HG02870 (cell line): ENCODE results near the gene ARRB2.
"Not testable (repeated sequence)": the region's sequence is repeated elsewhere in the genome, so short reads cannot be mapped to it uniquely, and the experiment has no call there.

Experiments
- ATAC-seq: cut with Tn5 transposase; IDR thresholded peaks from one replicate; pipeline ENCODE4 v1.9.1; 2021; ENCODE audit warnings: mild to moderate bottlenecking, moderate library complexity; ENCODE audit not compliant: unreplicated experiment

ARRB2 gene

DNA sequence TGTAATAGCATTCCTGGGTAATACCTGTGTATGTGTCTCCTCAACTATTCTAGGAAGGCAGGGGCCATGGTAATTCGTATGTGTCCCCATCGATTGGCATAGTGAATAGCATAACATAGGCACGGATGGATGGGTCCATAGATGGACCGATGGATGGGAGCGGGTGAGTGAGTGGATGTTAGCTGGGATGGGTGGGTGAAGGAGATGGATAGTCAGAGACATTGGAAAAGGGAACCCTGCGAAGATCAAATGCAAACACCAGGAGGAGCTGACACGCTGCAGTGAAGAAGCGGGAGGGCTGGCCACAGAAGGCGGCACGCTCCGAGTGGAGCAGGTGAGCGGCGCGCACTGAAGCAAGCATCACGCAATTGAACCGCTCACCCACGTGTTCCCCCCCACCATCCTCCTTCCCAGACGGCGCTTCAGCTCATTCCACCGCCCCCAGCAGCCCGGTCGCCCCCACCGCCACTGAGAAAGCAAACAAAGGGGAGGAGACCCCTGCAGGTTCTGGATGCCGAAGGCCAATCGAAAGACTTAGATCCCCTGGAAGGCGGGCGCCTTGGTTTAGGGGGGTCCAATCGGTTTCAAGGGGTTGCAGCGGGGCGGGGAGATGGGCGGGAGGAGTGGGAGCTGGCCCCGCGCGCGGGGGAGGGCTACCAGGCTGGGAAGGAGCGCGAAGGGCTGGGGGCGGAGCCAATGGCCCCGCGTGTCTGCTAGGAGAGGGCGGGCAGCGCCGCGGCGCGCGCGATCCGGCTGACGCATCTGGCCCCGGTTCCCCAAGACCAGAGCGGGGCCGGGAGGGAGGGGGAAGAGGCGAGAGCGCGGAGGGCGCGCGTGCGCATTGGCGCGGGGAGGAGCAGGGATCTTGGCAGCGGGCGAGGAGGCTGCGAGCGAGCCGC, at the start of gene ARRB2:
TSS of gene ARRB2 (plus strand) at position 839 of the 899 bp plus-strand sequence. CDS start 90 bp downstream, outside the sequence.
- peak; percentile 76 for ATAC-seq

DNA sequence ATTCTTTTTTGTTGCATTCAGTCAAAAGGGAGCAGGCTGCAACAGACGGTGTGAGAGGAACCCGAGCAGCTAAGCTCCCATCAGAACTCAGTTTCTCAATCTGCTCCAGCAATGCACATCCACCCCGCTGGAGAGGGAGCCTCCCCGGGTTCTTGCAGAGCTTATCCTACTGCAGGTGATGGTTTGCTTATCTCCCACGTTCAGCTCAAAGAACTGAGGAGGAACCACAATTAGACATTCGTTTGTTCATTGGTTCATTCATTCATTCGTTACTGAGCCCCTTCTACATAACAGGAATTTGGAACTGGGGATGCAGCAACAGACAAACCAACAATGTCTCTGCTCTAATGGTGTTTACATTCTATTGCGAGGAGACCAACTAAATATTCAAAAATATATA, 46.7 kb upstream of the ARRB2 start:
- no peak for ATAC-seq

DNA sequence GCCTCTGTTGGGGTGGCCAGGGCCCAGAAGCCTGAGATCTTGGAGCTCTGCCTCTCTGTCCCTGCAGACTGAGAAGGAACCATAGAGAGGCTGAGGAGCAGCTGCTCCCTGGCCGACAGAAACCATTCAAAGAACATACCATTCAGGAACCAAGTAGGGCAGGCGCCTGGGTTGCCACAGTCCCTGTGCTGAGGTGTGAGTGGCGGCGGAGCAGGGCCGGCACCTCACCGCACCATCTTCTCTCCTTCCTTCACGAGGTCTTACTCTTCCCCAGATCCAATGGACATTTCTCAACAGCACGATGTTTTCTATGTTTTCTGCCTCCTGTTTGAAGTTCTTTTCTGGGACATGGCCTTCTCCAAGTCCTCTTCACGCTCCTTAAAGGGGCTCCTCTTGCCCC, 46.2 kb upstream of the ARRB2 start:
- no peak for ATAC-seq

DNA sequence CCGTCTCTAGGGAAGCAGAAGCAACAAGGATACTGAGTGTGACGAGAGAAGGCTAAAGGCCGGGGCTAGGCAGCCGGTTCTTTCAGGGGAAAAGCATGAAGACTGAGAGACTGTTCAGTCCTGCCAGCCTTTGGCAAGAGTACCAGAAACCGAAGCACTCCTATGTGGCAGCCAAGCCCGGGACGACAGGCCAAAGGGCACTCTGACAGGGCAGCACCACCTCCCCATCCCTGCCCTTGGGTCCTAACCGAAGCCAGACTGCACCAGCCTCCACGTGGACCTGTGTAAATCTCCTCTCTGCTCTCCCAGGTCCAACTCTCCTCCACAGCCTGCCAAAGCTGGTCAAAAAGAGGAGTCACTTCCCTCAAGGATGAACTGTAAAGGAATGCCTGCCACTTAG, 45.4 kb upstream of the ARRB2 start:
- no peak for ATAC-seq

DNA sequence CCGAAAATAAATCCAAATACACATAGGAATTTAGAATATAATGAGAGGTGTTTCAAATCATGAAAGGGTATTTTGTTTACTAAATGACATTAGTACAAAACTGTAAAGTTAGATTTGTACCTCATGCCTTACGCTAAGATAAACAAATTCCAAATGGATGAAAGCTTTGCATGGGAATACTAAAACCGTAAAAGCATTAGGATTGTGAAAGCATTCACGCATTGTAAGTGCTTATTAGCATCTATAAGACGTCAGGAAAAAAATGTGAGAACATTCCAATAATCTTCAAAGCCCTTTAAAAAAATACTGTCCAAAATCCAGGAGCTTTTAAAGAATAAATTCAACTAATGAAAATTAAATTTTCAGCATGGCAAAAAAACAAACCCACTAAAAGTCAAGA, 44.1 kb upstream of the ARRB2 start:
- no peak for ATAC-seq

DNA sequence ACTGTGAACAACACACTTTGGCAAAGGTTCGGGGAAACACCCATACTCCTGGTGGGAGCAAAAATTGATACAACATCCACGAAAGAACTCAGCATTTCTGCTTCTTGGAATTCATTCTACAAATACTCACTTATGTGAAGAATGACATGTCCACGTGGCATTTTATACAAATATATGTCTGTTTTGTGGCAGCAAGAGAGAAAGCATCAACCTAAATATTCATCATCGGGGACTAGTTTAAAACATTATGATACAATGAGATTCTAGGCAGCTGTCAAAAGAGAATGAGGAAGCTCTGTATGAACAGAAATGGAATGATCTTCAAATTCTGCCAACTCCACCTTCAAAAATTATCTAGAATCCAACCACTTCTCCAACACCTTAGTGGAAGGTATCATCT, 43.3 kb upstream of the ARRB2 start:
- no peak for ATAC-seq

DNA sequence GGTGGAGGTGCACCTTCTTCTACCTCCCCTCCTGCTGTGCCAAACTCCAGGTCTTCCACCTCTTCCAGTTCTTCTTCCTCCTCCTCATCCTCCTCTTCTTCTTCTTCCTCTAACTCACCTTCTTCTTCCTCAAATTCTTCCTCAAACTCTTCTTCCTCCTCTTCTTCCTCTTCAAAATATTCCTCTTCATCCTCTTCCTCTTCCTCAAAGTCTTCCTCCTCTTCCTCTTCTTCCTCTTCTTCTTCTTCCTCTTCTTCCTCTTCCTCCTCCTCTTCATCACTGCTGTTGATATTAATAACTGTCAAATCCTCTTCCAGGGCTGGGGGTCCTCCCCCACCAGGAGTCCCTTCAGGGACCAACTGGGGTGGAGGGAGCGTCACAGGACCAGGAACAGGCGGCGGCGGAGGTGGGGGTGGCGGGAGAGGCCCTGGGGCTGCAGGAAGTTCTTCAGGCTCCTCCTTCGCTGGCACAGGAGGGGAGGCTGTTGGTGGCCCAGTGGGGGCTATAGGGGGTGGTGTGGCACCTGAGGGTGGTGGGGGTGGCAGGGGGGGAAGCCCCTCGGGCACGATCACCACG, 38.3 kb upstream of the ARRB2 start:
- ATAC-seq: no peak

DNA sequence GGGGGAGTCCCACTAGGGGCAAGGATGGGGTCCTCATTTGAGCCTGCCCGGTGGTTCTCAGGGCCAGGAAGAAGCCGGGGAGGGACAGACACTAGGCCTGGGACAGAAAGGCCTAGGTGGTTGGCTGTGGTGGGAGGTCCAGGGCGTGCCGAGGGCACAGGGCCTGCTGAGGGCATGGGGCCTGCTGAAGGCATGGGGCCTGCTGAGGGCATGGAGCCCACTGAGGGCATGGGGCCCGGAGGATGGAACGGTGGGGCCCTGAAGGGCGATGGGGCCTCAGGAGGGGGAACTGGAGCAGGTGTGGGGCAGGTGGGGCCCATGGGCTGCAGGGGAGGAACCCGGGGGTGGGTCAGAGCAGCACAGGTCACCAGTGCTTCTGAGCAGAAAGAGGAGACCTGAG, 37.7 kb upstream of the ARRB2 start:
- ATAC-seq: no peak

DNA sequence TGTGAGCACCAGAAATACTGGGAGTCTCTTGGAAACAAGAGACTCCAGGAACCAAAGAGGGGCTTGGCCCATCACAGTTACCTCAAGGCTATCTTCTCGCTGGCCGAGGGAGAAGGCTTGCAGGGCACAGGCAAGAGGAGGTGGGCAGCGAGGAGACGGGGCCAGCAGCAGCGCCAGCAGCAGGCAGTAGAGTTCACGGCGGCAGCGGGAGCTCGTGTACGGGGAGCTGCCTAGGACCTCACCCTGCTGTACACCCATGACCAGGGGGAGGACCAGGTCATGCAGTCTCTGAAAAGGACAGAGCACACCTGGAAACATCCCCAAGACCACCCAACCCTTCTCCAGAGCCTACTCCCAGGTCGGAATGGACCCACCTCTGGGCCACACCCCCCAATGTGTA, 37.3 kb upstream of the ARRB2 start:
- no peak for ATAC-seq

DNA sequence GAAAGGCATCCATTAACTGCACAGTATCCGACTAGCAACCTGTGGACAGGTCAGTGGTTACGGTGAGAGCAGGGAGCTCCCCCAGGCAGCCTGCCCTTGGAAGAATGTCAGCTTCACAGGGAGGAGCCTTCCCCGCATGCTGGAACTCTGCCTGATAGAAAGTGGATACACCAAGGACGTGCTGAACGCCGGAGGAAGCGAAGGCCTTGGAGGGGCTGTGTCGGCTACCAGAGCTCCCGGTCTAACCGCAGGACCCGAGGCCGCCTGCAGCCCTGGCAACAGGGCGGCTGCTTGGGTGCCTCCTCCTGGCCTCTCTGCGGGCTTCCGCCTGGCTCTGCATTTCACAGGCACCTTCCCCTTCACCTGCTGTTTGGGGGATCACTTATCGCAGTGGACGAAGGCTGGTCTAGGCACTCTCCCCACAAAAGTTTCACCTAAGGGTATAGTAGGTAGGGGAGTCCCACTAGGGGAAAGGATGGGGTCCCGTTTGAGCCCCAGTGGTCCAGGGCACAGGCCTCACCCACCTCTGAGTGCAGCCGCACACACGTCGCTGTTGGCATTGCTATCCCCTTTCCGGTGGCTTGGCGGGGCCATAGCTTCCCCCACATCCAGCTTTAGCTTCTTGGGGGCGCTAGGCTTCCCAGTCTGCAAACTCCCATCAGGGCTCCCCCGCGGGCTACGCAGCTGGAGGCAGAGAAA, 36.3 kb upstream of the ARRB2 start:
- ATAC-seq: no peak

DNA sequence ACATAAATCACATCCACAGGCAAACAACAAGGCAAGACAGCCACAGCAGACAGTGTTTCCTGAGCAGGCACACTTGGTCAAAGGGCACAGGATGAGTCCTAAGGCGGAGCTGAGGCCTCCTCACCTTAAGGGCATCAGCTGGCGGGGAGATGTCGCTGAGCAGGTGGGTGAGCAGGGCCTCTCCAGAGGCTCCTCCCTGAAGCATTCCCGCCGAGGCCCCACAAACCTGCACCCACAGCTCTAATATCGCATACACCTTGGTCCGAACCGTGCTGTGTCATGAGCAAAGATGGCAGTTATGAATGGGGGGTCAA, 35.8 kb upstream of the ARRB2 start:
- no peak for ATAC-seq

DNA sequence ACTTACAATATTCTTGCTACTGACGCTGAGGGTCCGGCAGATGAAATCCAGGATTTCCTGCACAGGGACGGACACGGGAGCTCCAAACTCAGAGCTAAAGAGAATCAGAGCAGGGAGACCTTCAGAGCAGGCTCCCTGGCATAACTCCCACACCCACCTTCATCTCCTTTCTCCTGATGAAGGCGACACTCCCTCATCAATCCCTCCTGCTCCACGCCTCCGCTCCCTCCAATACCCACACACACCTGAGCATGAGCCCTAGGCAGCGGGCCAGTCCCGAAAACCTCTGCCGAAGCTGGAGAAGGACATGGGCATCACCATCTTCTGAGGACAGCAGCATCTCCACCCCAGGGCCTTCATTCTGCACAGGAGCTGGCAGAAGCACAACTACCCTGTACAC, 34.6 kb upstream of the ARRB2 start:
- ATAC-seq: no peak

DNA sequence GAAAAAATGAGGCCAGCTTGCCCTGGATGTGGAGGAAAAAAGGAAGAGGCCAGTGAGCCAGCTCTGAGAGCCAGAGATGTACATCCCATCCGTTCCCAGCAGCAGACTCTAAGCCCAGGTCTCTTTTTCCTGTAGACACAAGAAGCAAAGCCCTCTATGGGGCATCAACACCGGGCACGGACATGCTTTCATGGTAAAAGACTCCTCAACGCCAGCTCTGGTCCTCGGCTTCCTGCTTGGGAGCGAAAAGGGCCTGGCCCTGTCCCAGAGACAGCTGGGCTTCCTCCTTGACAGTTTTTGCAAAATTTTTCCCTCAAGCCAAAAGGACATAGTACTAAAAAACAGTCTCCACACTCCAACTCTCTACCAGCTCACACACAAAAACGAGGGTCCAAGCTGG, 33.6 kb upstream of the ARRB2 start:
- no peak for ATAC-seq

DNA sequence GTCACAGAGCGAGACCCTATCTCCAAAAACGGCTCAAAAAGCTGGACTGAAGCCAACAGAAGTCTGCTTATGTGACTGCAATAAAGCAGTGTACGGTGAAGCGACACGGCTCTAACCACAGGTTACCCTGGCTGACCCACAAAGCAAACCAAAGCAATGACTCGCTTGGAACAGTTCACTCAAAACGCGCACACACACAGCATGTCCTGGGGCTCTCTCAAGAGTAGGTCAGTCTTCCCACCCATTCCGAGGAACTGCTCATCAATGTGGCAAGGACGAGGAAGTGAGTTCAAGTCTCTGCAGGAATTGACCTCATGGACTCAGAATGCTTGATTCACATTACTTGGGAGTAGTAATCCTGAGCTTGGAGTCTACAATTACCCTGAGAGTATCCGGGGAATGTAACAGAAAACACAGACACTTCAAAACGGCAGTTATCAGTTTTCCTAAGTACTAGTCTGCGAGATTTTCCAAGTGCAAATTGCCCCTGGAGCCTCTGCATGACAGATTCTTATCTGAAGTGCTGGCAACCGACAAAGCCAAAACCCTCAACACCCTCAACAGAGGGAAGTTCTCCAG, 31.9 kb upstream of the ARRB2 start:
- no peak for ATAC-seq

DNA sequence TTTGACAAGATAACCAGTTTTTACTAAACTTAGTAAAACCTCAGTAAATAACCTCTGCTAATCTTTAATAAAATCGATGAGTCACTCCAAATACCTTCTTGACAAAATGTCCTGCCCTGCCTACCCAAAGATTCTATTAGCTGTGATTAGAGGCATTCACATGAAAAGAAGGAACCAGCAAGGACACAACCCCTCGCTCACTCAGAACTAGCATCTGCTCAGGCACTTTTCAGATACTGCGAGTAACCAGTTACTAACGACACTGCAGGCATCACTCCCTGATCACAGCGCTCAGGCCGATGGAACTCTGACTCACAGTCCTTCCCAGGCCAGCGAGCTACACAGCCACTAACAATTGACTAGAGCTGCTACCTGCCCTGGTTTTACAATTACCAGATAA, 30.8 kb upstream of the ARRB2 start:
- ATAC-seq: no peak

DNA sequence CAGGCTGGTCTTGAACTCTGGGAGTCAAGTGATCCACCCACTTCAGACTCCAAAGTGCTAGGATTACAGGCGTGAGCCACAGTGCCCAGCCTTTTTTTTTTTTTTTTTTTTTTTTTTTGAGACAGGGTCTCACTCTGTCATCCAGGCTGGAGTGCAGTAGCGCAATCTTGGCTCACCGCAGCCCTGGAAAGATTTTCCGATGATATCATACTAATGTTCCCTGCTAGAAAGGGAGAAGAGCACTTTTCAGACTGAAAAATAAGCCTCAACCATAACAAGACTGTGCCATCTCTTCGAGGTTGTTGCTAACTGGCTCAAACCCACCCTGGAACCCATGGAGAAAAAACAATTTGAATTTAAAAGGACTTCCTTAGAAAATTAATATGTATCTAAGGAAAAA, 26.7 kb upstream of the ARRB2 start:
- ATAC-seq: not testable (repeated sequence)

DNA sequence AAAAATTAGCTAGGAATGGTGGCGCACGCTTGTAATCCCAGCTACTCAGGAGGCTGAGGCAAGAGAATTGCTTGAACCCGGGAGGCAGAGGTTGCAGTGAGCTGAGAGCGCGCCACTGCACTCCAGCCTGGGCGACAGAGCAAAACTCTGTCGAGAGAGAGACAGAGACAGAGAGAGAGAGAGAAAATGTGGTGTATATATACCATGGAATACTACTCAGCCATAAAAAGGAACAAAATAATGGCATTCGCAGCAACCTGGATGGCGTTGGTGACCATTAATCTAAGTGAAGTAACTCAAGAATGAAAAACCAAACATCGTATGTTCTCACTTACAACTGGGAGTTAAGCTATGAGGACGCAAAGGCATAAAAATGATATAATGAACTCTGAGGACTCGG, 20.6 kb upstream of the ARRB2 start:
- ATAC-seq: not testable (repeated sequence)

DNA sequence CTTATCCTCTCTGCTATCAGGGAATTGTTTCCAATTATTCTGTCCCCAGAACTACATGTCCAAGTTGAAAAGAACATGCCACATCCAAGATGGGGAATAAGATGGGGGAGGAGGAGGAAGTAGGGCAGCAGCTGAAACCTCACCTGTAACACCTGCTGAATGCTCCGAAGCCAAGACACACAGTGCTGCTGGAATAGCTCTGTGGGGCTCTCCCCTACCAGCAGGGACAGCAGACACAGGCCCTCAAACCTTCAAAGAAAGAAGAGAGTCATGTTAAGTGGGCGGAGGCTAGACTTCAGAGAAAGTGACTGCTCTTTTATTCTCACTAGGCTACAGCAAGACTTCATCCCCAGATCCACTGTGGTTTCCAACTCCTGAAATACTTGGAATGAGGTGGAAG, 19.7 kb upstream of the ARRB2 start:
- ATAC-seq: no peak

DNA sequence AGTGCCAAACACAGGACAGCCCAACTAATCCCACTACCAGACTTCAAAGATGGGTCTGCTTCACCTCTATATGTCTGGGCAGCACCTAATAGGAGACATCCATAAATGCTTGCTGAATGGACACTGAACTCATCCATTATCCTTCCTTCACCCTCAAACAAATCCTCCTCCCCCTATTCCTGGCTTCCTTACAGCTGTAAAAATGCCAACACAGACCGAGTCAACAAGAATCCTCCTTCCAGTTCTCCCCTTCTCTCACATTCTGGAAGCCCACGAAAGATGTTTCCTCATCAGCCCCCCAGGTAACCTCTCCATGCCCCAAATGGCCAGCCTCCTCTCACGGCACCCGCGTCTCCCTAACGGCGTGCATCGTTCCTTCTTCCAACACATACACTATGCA, 18.7 kb upstream of the ARRB2 start:
- ATAC-seq: no peak

DNA sequence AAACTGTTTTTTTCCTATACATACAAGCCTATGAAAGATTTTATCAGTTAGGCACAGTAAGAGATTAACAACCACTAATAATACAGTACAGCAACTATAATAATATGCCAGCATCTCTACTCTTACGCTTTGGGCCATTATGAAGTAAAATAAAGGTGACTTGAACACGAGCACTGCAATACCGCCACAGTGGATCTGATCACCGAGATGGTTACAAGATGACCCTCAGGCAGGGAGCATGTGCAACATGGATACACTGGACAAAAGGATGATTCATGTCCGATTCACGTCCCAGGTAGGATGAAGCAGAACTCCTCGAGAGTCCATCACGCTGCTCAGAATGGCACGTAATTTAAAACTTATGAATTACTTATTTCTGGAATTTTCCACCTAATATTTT, 17.0 kb upstream of the ARRB2 start:
- no peak for ATAC-seq

DNA sequence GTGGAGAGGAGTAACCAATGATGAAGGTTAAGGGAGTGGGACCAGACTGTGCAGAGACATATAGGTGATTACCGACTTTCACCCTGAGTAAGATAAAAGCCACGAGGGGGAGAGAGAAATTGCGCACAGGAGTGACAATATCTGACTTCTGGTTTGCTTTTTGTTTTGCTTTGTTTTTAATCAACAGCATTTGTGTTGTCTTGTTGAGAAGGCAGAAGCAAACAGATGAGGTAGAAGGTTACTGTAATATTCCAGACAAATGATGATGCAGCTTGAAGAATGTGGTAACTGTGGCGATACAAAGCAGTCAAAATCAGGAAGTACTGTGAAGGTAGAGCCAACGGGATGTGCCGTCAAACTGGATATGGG, 14.0 kb upstream of the ARRB2 start:
- no peak for ATAC-seq
